Fibroblast of skin of left quadriceps (primary cell): ENCODE results near the gene TRMO.
A peak's percentile ranks its signal among the peaks of the same experiment; 100 is the strongest.

Experiments
- DNase-seq, 2 experiments: peaks; one replicate each; pipeline ENCODE4 v3.0.0-alpha.2; 2013; ENCODE audit warnings: low read depth in 2 of 2

Gene TRMO

GRCh38 chr9:97938081-97938644 is 15.9 kb upstream of the TRMO start, which contains the start of gene HEMGN:
TSS of gene HEMGN (minus strand) at chr9:97938172. CDS start at chr9:97938136, 36 bp downstream.
- no peak for DNase-seq

GRCh38 chr9:97936998-97937397 is 14.7 kb upstream of the TRMO start:
- no peak for DNase-seq

GRCh38 chr9:97935276-97935675 is 13.0 kb upstream of the TRMO start:
- no peak for DNase-seq

- DNase-seq: no peak
Observed at GRCh38 chr9:97934321-97935115, 12.2 kb upstream of the TRMO start.

- no peak for DNase-seq
Observed at GRCh38 chr9:97933297-97933998, 11.1 kb upstream of the TRMO start.

- DNase-seq: no peak
Observed at GRCh38 chr9:97930972-97931371, 8.7 kb upstream of the TRMO start.

GRCh38 chr9:97928986-97929604 is 6.8 kb upstream of the TRMO start:
- no peak for DNase-seq

GRCh38 chr9:97925497-97926334 is 3.4 kb upstream of the TRMO start:
- DNase-seq: no peak

- DNase-seq: no peak
Observed at GRCh38 chr9:97924386-97924785, 2.1 kb upstream of the TRMO start.

GRCh38 chr9:97923529-97924108 is 1.3 kb upstream of the TRMO start:
- DNase-seq: peak; percentile 51 to 57

- no peak for DNase-seq
Observed at GRCh38 chr9:97919217-97919813, 3.0 kb downstream of the TRMO start.

- DNase-seq: no peak
Observed at GRCh38 chr9:97918611-97919010, 3.7 kb downstream of the TRMO start.

GRCh38 chr9:97911970-97912369 is 10.3 kb downstream of the TRMO start:
- DNase-seq: no peak

GRCh38 chr9:97911528-97911927 is 10.8 kb downstream of the TRMO start:
- no peak for DNase-seq

- DNase-seq: no peak
Observed at GRCh38 chr9:97910357-97910756, 11.9 kb downstream of the TRMO start.

GRCh38 chr9:97908705-97909104 is 13.6 kb downstream of the TRMO start:
- no peak for DNase-seq

- DNase-seq: no peak
Observed at GRCh38 chr9:97907632-97908031, 14.7 kb downstream of the TRMO start.

GRCh38 chr9:97907046-97907445 is 15.3 kb downstream of the TRMO start:
- no peak for DNase-seq

GRCh38 chr9:97906236-97906831 is 16.0 kb downstream of the TRMO start:
- no peak for DNase-seq

GRCh38 chr9:97905228-97905627 is 17.1 kb downstream of the TRMO start:
- no peak for DNase-seq
